RWPE1 (cell line): Measurements from ENCODE around the gene GALNT2.

Source experiments
- CTCF ChIA-PET: fragments of 350-600 bp; sonication (Branson Sonifier 250); formaldehyde crosslinking; extraction: SDS; loops from one replicate; lab custom pipeline; 2021; lab: Yijun Ruan, JAX
- POLR2A ChIA-PET: fragments of 400-600 bp; formaldehyde crosslinking; extraction: SDS; loops from one replicate; lab custom pipeline; 2020; ENCODE audit warnings: antibody characterized with exemption; ENCODE audit not compliant: low non-redundant PET; lab: Yijun Ruan, JAX
- DNase-seq: peaks from one replicate; pipeline ENCODE4 v3.0.0; 2012; ENCODE audit warnings: low spot score
- H3K27ac ChIP-seq: fragments of 450-650 bp; 2 replicates; pipeline ENCODE4 v1.5.1; 2017
- CTCF ChIP-seq: fragments of 450-650 bp; conservative IDR thresholded peaks from 2 replicates; pipeline ENCODE4 v1.5.1; 2017; ENCODE audit warnings: low read depth, mild to moderate bottlenecking

The GALNT2 gene

GRCh38 chr1:230065161-230065560, 1.9 kb upstream of the GALNT2 start:
- no peak for DNase-seq
- TF ChIP-seq CTCF = no peak
- H3K27ac ChIP-seq = no peak overlapping the region
- POLR2A ChIA-PET = no interaction called here
- CTCF ChIA-PET = no interaction called here

- ChIA-PET CTCF (interaction anchor here (1.0 kb wide), 1 partner anchor 10 kb away, joined by 3 read pairs; no protein-coding TSS in a partner anchor), POLR2A (no interaction called here)
- H3K27ac ChIP-seq = no peak overlapping the region
- no peak for TF ChIP-seq CTCF
- DNase-seq = no peak
Measured at GRCh38 chr1:230065571-230065970, 1.5 kb upstream of the GALNT2 start.

- DNase-seq = no peak
- no peak overlapping the region for H3K27ac ChIP-seq
- no peak for TF ChIP-seq CTCF
- ChIA-PET POLR2A (no interaction called here), CTCF (interaction anchor here (1.0 kb wide), 1 partner anchor 10 kb away, joined by 3 read pairs; no protein-coding TSS in a partner anchor)
Measured at GRCh38 chr1:230066031-230066430, 1.0 kb upstream of the GALNT2 start.

DNA sequence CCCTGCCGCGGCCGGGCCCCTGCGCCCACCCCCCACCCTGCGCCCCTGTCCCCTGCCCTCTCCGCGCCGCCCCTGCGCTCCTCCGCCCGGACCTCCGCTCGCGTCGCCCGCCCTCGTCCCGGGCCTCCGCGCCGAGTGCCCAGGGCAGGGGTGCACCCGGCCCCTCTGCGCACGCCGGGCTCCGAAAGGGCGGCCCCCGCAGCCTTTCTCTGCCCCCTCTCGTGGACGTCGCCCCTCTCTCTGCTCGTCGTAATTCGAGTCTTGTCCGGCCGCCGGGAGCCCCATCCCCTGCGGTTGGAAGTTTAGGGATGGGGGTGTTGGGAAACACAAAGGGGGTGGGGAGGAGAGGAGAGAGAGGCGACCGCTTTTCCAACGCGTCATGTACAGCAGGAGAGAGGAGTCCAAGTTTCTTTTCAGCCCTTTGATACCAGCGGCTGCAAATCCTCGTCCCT, 407 bp downstream of the GALNT2 start:
- DNase-seq = peak; percentile 58
- peak overlapping the region; percentile 90 for H3K27ac ChIP-seq
- ChIA-PET POLR2A (no interaction called here), CTCF (no interaction called here)
- no peak for TF ChIP-seq CTCF

DNA sequence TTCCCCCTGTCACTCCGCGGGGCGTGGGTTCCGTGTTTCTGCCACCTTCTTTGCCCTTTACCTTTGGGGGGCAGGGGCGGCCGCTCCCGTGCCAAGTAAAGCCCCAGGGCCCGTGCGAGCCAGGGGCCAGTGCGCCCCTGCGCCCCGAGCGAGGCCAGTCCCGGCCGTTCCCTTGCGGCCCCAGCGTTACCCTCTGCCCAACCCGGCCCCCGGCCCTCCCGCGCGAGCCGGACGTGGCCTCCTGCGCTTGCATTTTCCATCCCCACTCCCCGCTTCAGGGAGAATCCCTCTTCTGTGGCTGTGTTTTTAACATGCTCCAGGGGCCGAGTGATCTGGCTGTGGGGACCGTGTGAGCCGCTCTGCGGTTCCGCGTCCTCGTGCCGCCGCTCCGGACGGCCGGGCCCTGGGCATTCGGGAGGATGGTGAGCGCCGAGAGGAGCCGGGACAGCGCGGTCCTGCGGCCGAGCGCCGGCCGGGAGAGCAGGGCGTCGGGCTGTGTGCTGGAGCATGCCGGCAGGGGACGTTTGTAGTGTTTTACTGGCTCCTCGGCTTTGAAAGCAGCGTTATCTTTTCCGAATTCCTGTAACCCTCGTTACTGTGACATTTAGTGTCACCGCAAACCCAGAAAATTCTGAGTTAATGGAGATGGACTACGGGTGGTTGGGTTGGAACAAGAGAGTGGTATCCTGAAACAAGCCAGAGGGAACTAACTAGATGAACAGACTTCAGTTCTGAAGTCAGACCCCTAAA, 1.0 kb downstream of the GALNT2 start:
- POLR2A ChIA-PET = no interaction called here

DNA sequence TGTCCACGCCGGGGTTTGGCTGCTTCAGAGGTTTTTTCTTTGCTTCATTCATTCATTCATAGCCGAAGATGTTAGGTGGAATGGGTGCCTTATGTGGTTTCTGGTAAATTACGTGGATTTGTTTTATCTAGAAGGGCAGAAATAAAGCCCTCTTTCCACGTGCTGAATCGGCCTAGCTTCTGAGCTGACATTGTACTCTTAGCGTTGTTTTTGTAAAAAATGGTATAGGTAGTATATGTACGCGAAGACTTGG, 1.5 kb downstream of the GALNT2 start:
- peak overlapping the region; percentile 90 for H3K27ac ChIP-seq
- POLR2A ChIA-PET = interaction anchor here (0.7 kb wide), 1 partner anchor 398 kb away, joined by 3 read pairs; no protein-coding TSS in a partner anchor

More for the DNA sequence above, 1.0 kb downstream of the GALNT2 start:
- CTCF ChIA-PET = no interaction called here
- DNase-seq = peak; percentile 46
- no peak for TF ChIP-seq CTCF
- H3K27ac ChIP-seq = peak overlapping the region; percentile 90

More for the DNA sequence above, 1.5 kb downstream of the GALNT2 start:
- no peak for DNase-seq
- no peak for TF ChIP-seq CTCF
- CTCF ChIA-PET = no interaction called here
